PC-9 (cell line): ENCODE data around the gene S100A8.
"Not testable (repeated sequence)": the region's sequence is repeated elsewhere in the genome, so short reads cannot be mapped to it uniquely, and the experiment has no call there.

ENCODE experiments used
- EZH2 ChIP-seq: fragments of 200-600 bp; sonication (generic); IDR thresholded peaks from 2 replicates; pipeline ENCODE4 v1.8.0; 2017; ENCODE audit warnings: antibody characterized with exemption, low read depth
- TF ChIP-seq, protein P1 (sequence below): fragments of 200-600 bp; sonication (generic); conservative IDR thresholded peaks from 2 replicates; pipeline ENCODE4 v1.6.1; 2017; ENCODE audit warnings: mixed run types, antibody characterized with exemption, mild to moderate bottlenecking, moderate library complexity

DNA sequence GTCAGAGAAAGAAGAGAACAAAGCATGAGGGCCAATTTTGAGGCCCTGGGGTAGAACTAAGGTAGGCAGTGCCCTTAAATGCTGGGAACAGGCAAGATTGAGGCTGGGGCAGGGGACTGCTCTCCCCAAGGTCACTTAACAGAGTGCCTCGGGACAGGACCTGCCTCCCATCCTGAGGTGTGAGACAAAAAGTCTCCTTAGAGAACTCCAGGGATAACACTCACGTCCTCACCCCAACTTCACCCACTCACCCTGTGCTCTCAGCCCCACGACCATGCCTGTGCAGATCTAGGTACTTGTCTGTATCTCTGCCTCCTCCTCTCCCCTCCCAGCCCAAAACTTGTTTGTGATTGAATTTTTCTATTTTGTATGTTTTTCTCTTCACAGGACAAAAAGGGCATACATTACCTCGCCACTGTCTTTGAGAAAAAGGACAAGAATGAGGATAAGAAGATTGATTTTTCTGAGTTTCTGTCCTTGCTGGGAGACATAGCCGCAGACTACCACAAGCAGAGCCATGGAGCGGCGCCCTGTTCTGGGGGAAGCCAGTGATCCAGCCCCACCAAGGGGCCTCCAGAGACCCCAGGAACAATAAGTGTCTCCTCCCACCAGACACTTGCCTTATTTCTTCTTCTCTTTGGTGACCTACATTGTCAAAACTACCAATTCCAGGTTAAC, 28.0 kb upstream of the S100A8 start:
- TF ChIP-seq, protein P1, sequence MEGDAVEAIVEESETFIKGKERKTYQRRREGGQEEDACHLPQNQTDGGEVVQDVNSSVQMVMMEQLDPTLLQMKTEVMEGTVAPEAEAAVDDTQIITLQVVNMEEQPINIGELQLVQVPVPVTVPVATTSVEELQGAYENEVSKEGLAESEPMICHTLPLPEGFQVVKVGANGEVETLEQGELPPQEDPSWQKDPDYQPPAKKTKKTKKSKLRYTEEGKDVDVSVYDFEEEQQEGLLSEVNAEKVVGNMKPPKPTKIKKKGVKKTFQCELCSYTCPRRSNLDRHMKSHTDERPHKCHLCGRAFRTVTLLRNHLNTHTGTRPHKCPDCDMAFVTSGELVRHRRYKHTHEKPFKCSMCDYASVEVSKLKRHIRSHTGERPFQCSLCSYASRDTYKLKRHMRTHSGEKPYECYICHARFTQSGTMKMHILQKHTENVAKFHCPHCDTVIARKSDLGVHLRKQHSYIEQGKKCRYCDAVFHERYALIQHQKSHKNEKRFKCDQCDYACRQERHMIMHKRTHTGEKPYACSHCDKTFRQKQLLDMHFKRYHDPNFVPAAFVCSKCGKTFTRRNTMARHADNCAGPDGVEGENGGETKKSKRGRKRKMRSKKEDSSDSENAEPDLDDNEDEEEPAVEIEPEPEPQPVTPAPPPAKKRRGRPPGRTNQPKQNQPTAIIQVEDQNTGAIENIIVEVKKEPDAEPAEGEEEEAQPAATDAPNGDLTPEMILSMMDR: not testable (repeated sequence)
- TF ChIP-seq EZH2: not testable (repeated sequence)
